H7 (cell line): ENCODE data around the gene AGPAT1. TPM values are rescaled to one million over a fixed set of nuclear protein-coding genes. Genes with fewer than 3 reads are reported as not detected.

Experiments used
- DNase-seq: peaks from one replicate; pipeline ENCODE4 v3.0.0; 2012
- H3K27me3 ChIP-seq: 2 replicates; pipeline ENCODE4 v1.6.0; 2011; ENCODE audit warnings: mild to moderate bottlenecking, low read length; ENCODE audit not compliant: control insufficient read depth, insufficient read depth
- H3K36me3 ChIP-seq: replicated peaks from 2 replicates; pipeline ENCODE4 v1.5.1; 2011; ENCODE audit warnings: low read length; ENCODE audit not compliant: control insufficient read depth, insufficient read depth
- H3K4me3 ChIP-seq: 2 replicates; pipeline ENCODE4 v1.5.1; 2011; ENCODE audit warnings: low read depth, mild to moderate bottlenecking, control low read depth, low read length, moderate library complexity; ENCODE audit not compliant: insufficient read depth
- total RNA-seq: library from RNA; depleted of rRNA; stranded (reverse); fragments of >200 nt; shearing (Covaris generic); gene quantifications from 2 replicates; pipeline ENCODE4 v1.2.3, GENCODE V29; 2014

The AGPAT1 gene
- total RNA-seq, 1 experiment from 2014 or later = 113 TPM

GRCh38 chr6:32154514-32155161 lies 21.2 kb downstream of the AGPAT1 start:
- Histone ChIP-seq H3K27me3 (peaks cover 35% of the 10 kb centered on the region), H3K36me3 (peaks cover 10% of the 10 kb centered on the region), H3K4me3 (peak overlapping the region; percentile 80)
- DNase-seq = peak; percentile 89

GRCh38 chr6:32153564-32154513 lies 22.0 kb downstream of the AGPAT1 start, which contains the start of gene PPT2:
Gene PPT2 (plus strand): TSS chr6:32154141. CDS start chr6:32154595, 454 bp downstream.
- peak; percentile 94 for DNase-seq
- Histone ChIP-seq H3K4me3 (peak within 1 kb of the TSS; percentile 80), H3K36me3 (peaks cover 10% of the 10 kb centered on the region), H3K27me3 (peaks cover 43% of the 10 kb centered on the region)

GRCh38 chr6:32152769-32153563 lies 22.9 kb downstream of the AGPAT1 start:
- peaks cover 44% of the 10 kb centered on the region for H3K27me3 ChIP-seq
- peak; percentile 85 for DNase-seq

GRCh38 chr6:32151863-32152768 lies 23.8 kb downstream of the AGPAT1 start, which contains the start of gene PRRT1:
Gene PRRT1 (minus strand): TSS chr6:32151939. CDS start chr6:32151827, 112 bp downstream.
- H3K27me3 ChIP-seq = peaks cover 48% of the 10 kb centered on the region
- H3K36me3 ChIP-seq = peaks cover 5% of the 10 kb centered on the region
- peak; percentile 69 for DNase-seq

More at GRCh38 chr6:32152769-32153563, 22.9 kb downstream of the AGPAT1 start:
- H3K4me3 ChIP-seq = peak overlapping the region; percentile 80
- H3K36me3 ChIP-seq = peaks cover 10% of the 10 kb centered on the region

GRCh38 chr6:32151181-32151862 lies 24.6 kb downstream of the AGPAT1 start:
- H3K4me3 ChIP-seq = peak overlapping the region; percentile 80; the same call in 1 of the 2 replicates
- H3K36me3 ChIP-seq = peaks cover 3% of the 10 kb centered on the region
- peak; percentile 76 for DNase-seq

More at GRCh38 chr6:32151863-32152768, 23.8 kb downstream of the AGPAT1 start, which contains the start of gene PRRT1:
- H3K4me3 ChIP-seq = peak within 1 kb of the TSS; percentile 80

GRCh38 chr6:32149932-32150870 lies 25.7 kb downstream of the AGPAT1 start:
- Histone ChIP-seq H3K27me3 (peaks cover 48% of the 10 kb centered on the region), H3K4me3 (peak overlapping the region; percentile 57), H3K36me3 (no peaks in the 10 kb centered on the region)
- DNase-seq = peak; percentile 85

More at GRCh38 chr6:32151181-32151862, 24.6 kb downstream of the AGPAT1 start:
- H3K27me3 ChIP-seq = peaks cover 48% of the 10 kb centered on the region

- Histone ChIP-seq H3K27me3 (peaks cover 48% of the 10 kb centered on the region), H3K4me3 (peak overlapping the region; percentile 57), H3K36me3 (no peaks in the 10 kb centered on the region)
- peak; percentile 54 for DNase-seq
Measured at GRCh38 chr6:32149092-32149755, 26.7 kb downstream of the AGPAT1 start.

GRCh38 chr6:32148289-32149091 lies 27.4 kb downstream of the AGPAT1 start:
- peak; percentile 83 for DNase-seq
- Histone ChIP-seq H3K4me3 (peak overlapping the region; percentile 57), H3K36me3 (no peaks in the 10 kb centered on the region), H3K27me3 (peaks cover 48% of the 10 kb centered on the region)

GRCh38 chr6:32147401-32148132 lies 28.3 kb downstream of the AGPAT1 start:
- DNase-seq = no peak
- peaks cover 42% of the 10 kb centered on the region for H3K27me3 ChIP-seq
- H3K4me3 ChIP-seq = peak overlapping the region; percentile 35; the same call in 1 of the 2 replicates
- H3K36me3 ChIP-seq = no peaks in the 10 kb centered on the region

GRCh38 chr6:32146687-32147086 lies 29.2 kb downstream of the AGPAT1 start:
- Histone ChIP-seq H3K36me3 (no peaks in the 10 kb centered on the region), H3K27me3 (peaks cover 34% of the 10 kb centered on the region), H3K4me3 (no peak overlapping the region)
- DNase-seq = peak; percentile 43
